Kidney capillary endothelial cell (primary cell): Measurements from ENCODE around the gene MVK.

Source experiments
- DNase-seq: peaks from one replicate; pipeline ENCODE4 v3.0.0-alpha.2; 2018; ENCODE audit warnings: low spot score

MVK gene

GRCh38 chr12:109566424-109566823 is 7.2 kb upstream of the MVK start:
- DNase-seq: no peak

DNA sequence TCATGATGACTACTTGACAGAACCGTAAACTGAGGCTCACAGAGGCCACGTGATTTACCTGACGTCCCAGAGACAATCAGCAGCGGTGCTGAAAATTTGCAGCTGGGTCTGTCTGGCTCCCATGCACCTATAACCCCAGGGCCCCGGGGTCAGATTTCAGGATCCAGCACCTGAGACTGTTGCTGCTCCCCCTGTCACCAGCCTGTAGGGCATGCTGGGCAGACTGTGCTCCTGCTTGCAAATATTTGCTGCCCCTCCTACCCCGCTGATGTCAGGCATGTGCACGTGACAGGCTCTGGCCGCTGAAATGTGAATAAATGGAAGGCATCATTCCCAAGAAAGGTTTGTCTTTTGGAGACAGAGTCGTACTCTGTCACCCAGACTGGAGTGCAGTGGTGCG is 6.3 kb upstream of the MVK start:
- no peak for DNase-seq

GRCh38 chr12:109567967-109568366 is 5.6 kb upstream of the MVK start:
- DNase-seq: no peak

DNA sequence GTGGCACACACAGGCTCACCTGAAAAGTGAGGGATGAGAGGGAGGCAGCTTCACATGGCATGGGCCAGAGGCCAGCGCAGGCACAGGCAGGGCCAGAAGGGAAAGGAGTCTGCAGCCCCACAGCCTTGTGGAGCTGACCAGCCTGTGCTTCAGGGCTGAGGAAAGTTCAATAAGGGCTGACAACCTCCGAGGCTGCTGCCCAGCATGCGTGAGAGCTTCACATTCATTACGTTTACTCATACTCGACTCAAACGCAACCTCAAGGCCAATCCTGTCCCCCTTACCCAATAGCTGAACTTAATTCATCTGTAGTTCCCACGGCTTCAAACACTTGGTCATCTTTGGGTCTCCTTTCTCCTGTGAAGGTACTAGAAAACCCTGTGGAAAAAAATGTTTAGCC is 5.1 kb upstream of the MVK start:
- no peak for DNase-seq

GRCh38 chr12:109571773-109572505 is 1.7 kb upstream of the MVK start:
- no peak for DNase-seq

DNA sequence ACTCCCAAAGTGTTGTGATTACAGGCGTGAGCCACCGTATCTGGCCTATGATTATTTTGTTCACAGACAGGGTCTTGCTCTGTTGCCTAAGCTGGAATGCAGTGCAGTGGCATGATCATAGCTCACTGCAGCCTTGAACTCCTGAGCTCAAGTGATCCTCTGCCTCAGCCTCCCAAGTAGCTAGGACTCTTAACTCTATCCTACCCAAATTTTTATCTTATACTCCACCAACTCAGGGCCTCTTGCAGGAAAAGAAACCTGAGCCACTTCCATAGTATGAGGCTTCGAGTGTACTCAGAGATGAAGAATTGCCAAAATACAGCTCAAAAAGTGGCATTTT is 1.1 kb upstream of the MVK start:
- no peak for DNase-seq

GRCh38 chr12:109573914-109574244 is 285 bp downstream of the MVK start:
- DNase-seq: no peak

DNA sequence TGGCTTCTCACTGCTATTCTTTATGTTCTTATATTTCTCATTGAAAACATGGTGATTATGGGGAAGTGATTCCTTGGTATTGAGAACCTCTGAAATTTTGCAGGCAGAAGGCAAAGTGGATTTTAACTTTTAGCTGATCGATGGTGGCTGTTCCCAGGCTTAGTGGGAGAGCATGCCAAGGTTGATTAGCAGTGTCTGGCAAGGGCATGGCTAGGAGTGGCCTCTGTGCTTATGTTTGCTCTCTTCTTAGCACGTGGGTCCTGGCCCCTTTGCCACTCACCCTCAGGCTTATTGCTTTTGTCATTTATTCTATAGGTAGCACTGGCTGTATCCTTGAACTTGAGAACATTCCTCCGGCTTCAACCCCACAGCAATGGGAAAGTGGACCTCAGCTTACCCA is 2.1 kb downstream of the MVK start:
- no peak for DNase-seq

GRCh38 chr12:109577311-109577710 is 3.7 kb downstream of the MVK start:
- no peak for DNase-seq

- DNase-seq: no peak
These were observed 4.8 kb downstream of the MVK start for GRCh38 chr12:109578330-109578927.

DNA sequence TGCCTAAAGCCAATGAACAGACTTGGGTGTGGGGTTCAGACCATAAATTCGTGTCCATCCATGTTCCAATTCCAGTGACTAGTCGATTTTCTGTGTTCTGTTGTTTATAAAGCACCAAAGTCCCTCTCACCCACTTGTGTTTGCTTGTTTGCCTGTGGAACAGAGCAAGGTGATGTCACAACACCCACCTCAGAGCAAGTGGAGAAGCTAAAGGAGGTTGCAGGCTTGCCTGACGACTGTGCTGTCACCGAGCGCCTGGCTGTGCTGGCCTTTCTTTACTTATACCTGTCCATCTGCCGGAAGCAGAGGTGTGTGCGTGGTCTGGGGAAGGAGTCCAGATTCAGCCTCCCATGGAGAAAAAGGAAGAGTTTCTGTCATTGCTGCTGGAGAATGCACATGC is 6.0 kb downstream of the MVK start:
- no peak for DNase-seq

GRCh38 chr12:109580272-109580671 is 6.7 kb downstream of the MVK start:
- DNase-seq: no peak

- no peak for DNase-seq
These were observed 7.2 kb downstream of the MVK start for GRCh38 chr12:109580684-109581333.

- DNase-seq: no peak
These were observed 7.7 kb downstream of the MVK start for GRCh38 chr12:109581334-109581691.

GRCh38 chr12:109581856-109582255 is 8.3 kb downstream of the MVK start:
- DNase-seq: no peak

- DNase-seq: no peak
These were observed 9.0 kb downstream of the MVK start for GRCh38 chr12:109582636-109583035.

DNA sequence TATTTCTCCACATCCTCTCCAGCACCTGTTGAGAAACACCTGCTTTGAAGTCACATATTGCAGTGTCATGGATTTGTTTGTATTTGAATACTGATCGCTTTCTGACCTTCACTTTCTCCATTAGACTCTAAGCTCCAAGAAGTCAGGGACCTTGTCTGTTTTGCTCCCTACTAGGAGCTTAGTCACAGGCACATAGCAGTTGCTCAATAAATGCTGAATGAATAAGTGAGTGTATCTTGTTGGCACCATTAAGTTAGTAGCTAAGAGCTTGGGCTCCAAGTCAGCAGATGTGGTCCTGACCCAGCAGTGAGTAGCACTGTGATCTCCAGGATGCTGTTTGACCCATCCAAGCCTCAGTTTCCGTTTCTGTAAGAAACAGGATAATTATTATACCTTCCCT is 10.1 kb downstream of the MVK start:
- no peak for DNase-seq

- no peak for DNase-seq
These were observed 13.0 kb downstream of the MVK start for GRCh38 chr12:109586385-109587296.

DNA sequence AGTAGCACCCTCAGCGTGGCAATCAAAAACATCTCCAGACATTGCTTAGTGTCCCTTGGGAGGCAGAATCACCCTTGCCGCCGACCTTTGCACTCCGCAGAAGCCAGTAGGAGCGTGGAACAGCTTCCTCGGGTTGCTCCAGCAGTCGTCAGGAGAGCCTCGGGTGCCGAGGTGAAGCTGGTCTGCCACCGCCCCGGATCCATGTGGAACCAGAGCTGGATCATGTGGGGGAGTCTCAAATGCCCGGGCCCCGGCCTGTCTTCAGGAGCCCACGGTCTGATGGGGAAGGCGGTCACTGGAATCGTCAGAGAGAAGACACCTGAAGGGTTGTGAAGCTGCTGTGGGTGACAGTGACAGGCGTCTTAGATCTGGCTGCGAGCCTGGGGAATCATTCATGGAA is 14.3 kb downstream of the MVK start:
- no peak for DNase-seq

DNA sequence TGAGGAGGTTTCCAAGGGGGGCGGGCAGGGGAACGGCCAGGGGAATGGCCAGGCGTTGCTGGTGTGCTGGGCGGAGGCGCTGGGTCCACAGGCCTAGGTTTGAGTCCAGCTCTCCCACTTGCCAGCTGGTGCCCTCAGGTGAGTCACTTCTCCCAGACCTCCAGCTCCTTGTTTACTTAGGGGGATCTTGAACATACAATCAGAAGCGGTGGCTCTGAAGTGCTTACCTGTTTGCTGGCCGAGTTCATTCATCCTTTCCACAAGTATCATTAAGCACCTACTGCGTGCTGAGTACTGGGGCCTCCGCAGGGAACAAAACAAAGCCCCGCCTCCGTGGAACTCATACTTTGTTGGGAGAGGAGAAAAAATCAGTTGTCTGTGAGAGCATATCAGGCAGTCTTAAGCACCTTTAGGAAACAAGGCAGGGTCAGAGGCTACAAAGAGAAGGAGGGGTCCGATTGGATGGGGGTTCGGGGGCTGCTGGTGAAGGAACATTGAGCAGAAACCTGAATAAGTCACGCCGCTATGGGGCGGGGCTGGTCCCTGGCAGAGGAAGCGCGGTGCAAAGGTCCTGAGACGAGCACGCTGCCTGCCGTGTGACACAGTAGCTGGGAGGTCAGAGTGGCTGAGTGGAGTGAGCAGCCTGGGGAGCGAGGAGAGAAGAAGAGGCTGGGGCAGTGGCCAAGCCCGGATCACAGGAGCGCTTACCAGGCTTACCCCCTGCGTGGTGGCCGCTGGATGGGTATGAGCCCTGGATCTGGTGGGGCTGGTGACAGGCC is 15.1 kb downstream of the MVK start:
- DNase-seq: no peak

- no peak for DNase-seq
These were observed 15.6 kb downstream of the MVK start for GRCh38 chr12:109589240-109589590.

GRCh38 chr12:109589691-109590245 is 16.2 kb downstream of the MVK start:
- no peak for DNase-seq
